Gastroesophageal sphincter (tissue), 2 donors: Measurements from ENCODE around the gene UCP1.

Experiments
- POLR2A ChIP-seq, 2 donors: fragments of 450-650 bp; IDR thresholded peaks; one replicate each; pipeline ENCODE4 v1.6.1; 2017; ENCODE audit warnings: antibody characterized with exemption in 2 of 2, mild to moderate bottlenecking in 2 of 2, moderate library complexity in 1 of 2
- POLR2AphosphoS5 ChIP-seq: sonication (generic); formaldehyde crosslinking; IDR thresholded peaks from one replicate; pipeline ENCODE4 v1.6.1; 2017; ENCODE audit warnings: antibody characterized with exemption

DNA sequence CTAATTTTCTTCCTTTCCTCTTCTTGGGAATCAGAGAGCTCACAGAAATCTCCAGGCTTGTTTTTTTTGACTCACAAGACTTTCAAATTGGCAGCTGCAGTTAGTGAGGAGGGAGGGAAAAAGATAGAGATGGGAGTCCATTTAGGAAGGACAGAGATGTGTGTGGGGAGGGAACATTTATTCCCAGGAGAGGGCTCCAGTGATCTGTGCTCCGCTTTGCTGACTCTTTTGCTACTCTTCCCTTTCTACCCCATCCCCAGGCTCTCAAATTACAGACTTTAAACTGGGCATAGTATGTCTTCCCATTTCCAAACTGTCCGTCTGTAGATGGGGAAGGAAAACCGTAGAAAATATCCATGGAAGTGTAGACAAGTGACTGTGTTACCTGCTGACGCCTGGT is 39.1 kb upstream of the UCP1 start:
- TF ChIP-seq POLR2AphosphoS5 = no peak
- TF ChIP-seq POLR2A (IDR thresholded peaks at IDR 0.05) = no peak
